Central memory CD8-positive, alpha-beta T cell (primary cell): Measurements from ENCODE around the gene EHD1.

Source experiments
- ATAC-seq: fragments of 150-1000 bp; cut with Tn5 transposase; replicated peaks from 2 replicates; pipeline ENCODE4 v1.10.0; 2022; ENCODE audit warnings: mild to moderate bottlenecking, moderate FRiP score, moderate number of reproducible peaks; ENCODE audit not compliant: poor library complexity, severe bottlenecking; ENCODE audit errors: extremely low read depth
- DNase-seq, 2 donors: peaks; one replicate each; pipeline ENCODE4 v3.0.0; 2021; ENCODE audit warnings: low spot score in 2 of 2
- H3K27ac Mint-ChIP-seq: one replicate; pipeline ENCODE4 v1.8.0; 2022; ENCODE audit warnings: low read depth, mild to moderate bottlenecking, moderate library complexity, mixed read lengths
- H3K27me3 Mint-ChIP-seq: one replicate; pipeline ENCODE4 v1.8.0; 2022; ENCODE audit warnings: mixed read lengths
- H3K36me3 Mint-ChIP-seq: one replicate; pipeline ENCODE4 v1.8.0; 2022; ENCODE audit warnings: mild to moderate bottlenecking, moderate library complexity, mixed read lengths; ENCODE audit not compliant: insufficient read depth
- H3K4me1 Mint-ChIP-seq: one replicate; pipeline ENCODE4 v1.8.0; 2022; ENCODE audit warnings: mixed read lengths
- H3K4me3 Mint-ChIP-seq: one replicate; pipeline ENCODE4 v1.8.0; 2022; ENCODE audit warnings: mild to moderate bottlenecking, moderate library complexity, mixed read lengths
- H3K9me3 Mint-ChIP-seq: one replicate; pipeline ENCODE4 v1.8.0; 2022; ENCODE audit warnings: mixed read lengths

The EHD1 gene

DNA sequence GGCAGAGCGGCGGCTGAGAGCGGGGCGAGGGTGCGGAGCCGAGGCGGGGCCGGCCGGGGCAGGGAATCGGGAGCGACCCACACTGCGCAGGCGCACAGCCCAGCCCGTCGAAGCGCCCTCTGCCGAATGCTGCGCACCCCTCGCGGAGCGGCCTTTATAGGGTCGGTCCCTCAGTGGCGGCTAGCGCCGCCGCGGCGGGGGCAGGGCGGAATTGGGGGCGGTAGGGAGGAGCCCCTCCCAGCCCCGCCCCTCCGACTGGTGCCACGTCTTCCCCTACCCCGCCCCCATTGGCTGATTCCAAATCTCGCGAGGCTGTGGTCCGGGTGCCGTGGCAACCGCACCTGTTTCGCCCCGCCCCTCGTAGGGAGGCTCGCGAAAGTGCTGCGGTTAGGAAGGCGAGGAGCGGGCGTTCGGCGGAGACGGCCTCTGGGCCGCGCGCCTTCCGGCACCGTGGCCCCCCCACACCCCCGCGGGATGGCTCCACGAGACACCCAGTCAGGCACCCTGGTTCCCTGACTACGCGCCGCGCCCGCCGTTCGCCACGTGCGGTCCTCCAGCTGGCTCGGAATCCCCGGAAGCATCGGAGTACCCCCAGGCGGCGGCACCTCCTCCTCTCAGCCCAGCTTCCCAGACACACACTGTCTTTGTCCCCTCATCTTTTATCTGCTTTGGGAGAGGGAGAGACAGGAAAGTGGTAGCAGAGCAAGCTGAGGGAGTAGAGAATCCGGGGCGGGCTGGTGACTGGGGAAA, at the start of gene EHD1:
EHD1 (minus strand) TSS at position 128 of the 750 bp plus-strand sequence. CDS start 157 bp downstream, outside the sequence.
- peak within 1 kb of the TSS; percentile 96 for H3K4me3 Mint-ChIP-seq
- H3K27ac Mint-ChIP-seq, result peak within 1 kb of the TSS; percentile 91
- DNase-seq (peak; percentile 98 to 100), ATAC-seq (peak; percentile 79)
- no peaks in the 10 kb centered on the region for H3K27me3 Mint-ChIP-seq
- H3K36me3 Mint-ChIP-seq, result peaks cover 49% of the 10 kb centered on the region
- no peaks in the 10 kb centered on the region for H3K9me3 Mint-ChIP-seq
- H3K4me1 Mint-ChIP-seq, result peaks cover 65% of the 10 kb centered on the region

DNA sequence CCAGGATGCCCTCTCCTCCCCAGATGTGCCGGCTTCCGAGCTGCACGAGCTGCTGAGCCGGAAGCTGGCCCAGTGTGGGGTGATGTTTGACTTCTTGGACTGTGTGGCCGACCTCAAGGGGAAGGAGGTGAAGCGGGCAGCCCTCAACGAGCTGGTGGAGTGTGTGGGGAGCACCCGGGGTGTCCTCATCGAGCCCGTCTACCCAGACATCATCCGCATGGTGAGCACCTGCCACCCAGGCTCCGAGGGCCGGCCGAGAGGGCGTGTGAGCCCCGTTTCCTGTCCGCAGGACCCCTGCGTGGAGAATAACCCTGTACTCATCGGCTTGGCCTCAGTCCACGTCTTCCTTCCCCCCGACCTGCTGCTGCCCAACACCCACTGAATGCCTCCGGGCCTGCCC, 48.3 kb upstream of the EHD1 start:
- Mint-ChIP-seq H3K27ac (no peak overlapping the region), H3K27me3 (no peaks in the 10 kb centered on the region), H3K4me3 (peak overlapping the region; percentile 56), H3K4me1 (peaks cover 25% of the 10 kb centered on the region), H3K36me3 (peaks cover 13% of the 10 kb centered on the region), H3K9me3 (no peaks in the 10 kb centered on the region)
- ATAC-seq, result no peak
- no peak for DNase-seq

GRCh38 chr11:64925536-64926436, 47.4 kb upstream of the EHD1 start:
- H3K27ac Mint-ChIP-seq, result peak overlapping the region; percentile 97
- ATAC-seq (no peak), DNase-seq (no peak)
- no peaks in the 10 kb centered on the region for H3K9me3 Mint-ChIP-seq
- no peaks in the 10 kb centered on the region for H3K27me3 Mint-ChIP-seq
- peak overlapping the region; percentile 98 for H3K4me3 Mint-ChIP-seq
- H3K36me3 Mint-ChIP-seq, result peaks cover 13% of the 10 kb centered on the region
- peaks cover 25% of the 10 kb centered on the region for H3K4me1 Mint-ChIP-seq

- H3K36me3 Mint-ChIP-seq, result peaks cover 11% of the 10 kb centered on the region
- peaks cover 25% of the 10 kb centered on the region for H3K4me1 Mint-ChIP-seq
- H3K9me3 Mint-ChIP-seq, result no peaks in the 10 kb centered on the region
- peak overlapping the region; percentile 97 for H3K27ac Mint-ChIP-seq
- DNase-seq (no peak), ATAC-seq (no peak)
- no peaks in the 10 kb centered on the region for H3K27me3 Mint-ChIP-seq
- peak overlapping the region; percentile 98 for H3K4me3 Mint-ChIP-seq
Measured at GRCh38 chr11:64924910-64925284, 46.5 kb upstream of the EHD1 start.

GRCh38 chr11:64923944-64924909, 45.8 kb upstream of the EHD1 start, which contains the start of gene PPP2R5B:
PPP2R5B (plus strand) TSS chr11:64924689; CDS start chr11:64925735, 1,046 bp downstream.
- DNase-seq, result peak; percentile 81 to 83
- peak; percentile 97 for ATAC-seq
- peaks cover 25% of the 10 kb centered on the region for H3K4me1 Mint-ChIP-seq
- H3K27ac Mint-ChIP-seq, result peak within 1 kb of the TSS; percentile 97
- peak within 1 kb of the TSS; percentile 98 for H3K4me3 Mint-ChIP-seq
- H3K9me3 Mint-ChIP-seq, result no peaks in the 10 kb centered on the region
- H3K36me3 Mint-ChIP-seq, result peaks cover 7% of the 10 kb centered on the region
- H3K27me3 Mint-ChIP-seq, result no peaks in the 10 kb centered on the region

GRCh38 chr11:64923151-64923661, 44.8 kb upstream of the EHD1 start:
- Mint-ChIP-seq H3K36me3 (peaks cover 8% of the 10 kb centered on the region), H3K27ac (no peak overlapping the region), H3K27me3 (no peaks in the 10 kb centered on the region), H3K4me1 (peaks cover 25% of the 10 kb centered on the region), H3K4me3 (peak overlapping the region; percentile 98), H3K9me3 (no peaks in the 10 kb centered on the region)
- DNase-seq (no peak), ATAC-seq (no peak)

DNA sequence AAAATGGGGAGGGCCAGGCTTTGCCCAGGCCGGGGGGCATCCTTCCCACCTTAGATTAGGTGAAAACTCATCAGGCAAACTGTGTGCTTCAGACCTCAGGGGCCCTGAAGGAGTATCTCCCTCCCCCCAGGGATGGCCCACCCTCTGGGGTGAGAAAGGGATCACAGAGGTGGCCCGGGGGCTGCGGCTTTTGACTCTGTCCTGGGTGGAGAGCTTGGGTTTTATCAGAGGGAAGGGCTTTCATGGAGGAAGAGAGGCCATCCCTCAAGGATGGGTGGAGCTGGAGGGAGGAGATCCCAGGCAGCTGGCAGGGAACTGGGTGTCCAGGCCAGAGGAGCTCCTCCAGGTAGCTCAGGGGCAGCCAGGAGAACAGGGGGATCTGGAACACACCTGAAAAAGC, 43.0 kb upstream of the EHD1 start:
- Mint-ChIP-seq H3K4me3 (no peak overlapping the region), H3K27ac (no peak overlapping the region), H3K9me3 (no peaks in the 10 kb centered on the region), H3K27me3 (no peaks in the 10 kb centered on the region), H3K4me1 (peaks cover 32% of the 10 kb centered on the region), H3K36me3 (peaks cover 11% of the 10 kb centered on the region)
- no peak for DNase-seq
- ATAC-seq, result no peak

DNA sequence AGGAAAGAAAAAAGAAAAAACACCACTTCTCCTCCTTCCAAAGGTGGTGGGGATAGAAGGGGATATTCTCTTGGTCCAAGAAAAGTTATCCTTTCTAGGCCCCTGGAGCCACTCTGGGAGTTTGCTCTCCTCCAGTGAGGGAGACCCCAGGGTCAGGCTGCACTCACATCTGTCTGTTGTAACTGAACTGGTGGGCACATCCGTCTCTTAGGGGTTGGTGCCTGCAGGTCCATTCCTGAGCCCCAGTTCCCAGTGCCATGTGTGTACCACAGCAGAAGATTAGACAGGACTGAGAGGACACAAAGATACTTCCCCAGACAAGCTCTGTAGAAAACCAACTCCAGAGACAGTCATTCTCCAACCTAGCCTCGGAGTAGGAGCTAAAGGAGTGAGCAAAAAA, 41.7 kb upstream of the EHD1 start:
- no peaks in the 10 kb centered on the region for H3K9me3 Mint-ChIP-seq
- H3K4me1 Mint-ChIP-seq, result peaks cover 39% of the 10 kb centered on the region
- ATAC-seq (no peak), DNase-seq (no peak)
- no peaks in the 10 kb centered on the region for H3K27me3 Mint-ChIP-seq
- H3K4me3 Mint-ChIP-seq, result no peak overlapping the region
- peaks cover 16% of the 10 kb centered on the region for H3K36me3 Mint-ChIP-seq
- H3K27ac Mint-ChIP-seq, result no peak overlapping the region

GRCh38 chr11:64919627-64920026, 41.2 kb upstream of the EHD1 start:
- Mint-ChIP-seq H3K9me3 (no peaks in the 10 kb centered on the region), H3K4me3 (no peak overlapping the region), H3K36me3 (peaks cover 16% of the 10 kb centered on the region), H3K27me3 (no peaks in the 10 kb centered on the region), H3K4me1 (peaks cover 34% of the 10 kb centered on the region), H3K27ac (no peak overlapping the region)
- no peak for DNase-seq
- ATAC-seq, result no peak

DNA sequence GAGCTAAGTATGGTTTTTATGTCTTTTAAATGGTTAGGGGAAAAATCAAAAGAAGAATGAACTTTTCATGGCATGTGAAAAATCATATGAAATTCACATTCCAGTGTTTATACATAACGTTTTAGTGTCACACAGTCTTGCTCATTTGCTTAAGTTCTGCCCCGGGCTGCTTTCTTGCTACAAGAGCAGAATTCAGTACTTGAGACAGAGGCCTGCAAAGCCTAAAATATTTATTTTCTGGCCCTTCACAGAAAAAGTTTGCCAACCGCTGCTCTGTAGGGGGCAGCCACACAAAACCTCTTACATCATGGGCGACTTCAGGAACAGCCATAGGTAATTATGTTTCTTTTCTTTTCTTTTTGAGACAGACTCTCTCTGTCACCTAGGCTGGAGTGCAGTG, 39.6 kb upstream of the EHD1 start:
- Mint-ChIP-seq H3K9me3 (no peaks in the 10 kb centered on the region), H3K4me3 (peak overlapping the region; percentile 91), H3K4me1 (peaks cover 23% of the 10 kb centered on the region), H3K27me3 (no peaks in the 10 kb centered on the region), H3K36me3 (peaks cover 23% of the 10 kb centered on the region), H3K27ac (peak overlapping the region; percentile 93)
- no peak for DNase-seq
- no peak for ATAC-seq

DNA sequence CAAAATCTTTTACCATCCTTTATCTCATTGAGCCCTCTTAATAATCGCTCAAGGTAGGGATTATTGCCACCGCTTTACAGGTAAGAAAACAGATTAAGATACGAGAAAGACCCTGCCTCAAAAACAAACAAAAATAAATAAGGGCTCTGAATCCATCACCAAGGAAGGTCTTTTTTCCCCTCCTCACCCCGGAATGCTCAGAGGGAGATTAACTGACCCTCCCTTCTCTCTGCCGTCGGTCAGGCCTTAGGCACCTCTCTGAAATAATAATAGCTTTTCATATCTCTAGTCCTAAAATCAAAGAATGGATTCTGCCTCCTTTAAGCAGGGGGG, 39.2 kb upstream of the EHD1 start:
- Mint-ChIP-seq H3K27ac (peak overlapping the region; percentile 93), H3K27me3 (no peaks in the 10 kb centered on the region), H3K9me3 (no peaks in the 10 kb centered on the region), H3K4me3 (peak overlapping the region; percentile 91), H3K4me1 (peaks cover 23% of the 10 kb centered on the region), H3K36me3 (peaks cover 26% of the 10 kb centered on the region)
- ATAC-seq (no peak), DNase-seq (no peak)
